Heart right ventricle (tissue), 16 donors: ENCODE measurements around the gene PYROXD2. TPM values are rescaled to one million over a fixed set of nuclear protein-coding genes. Genes with fewer than 3 reads are reported as not detected.

ENCODE experiments used
- ATAC-seq, 8 donors: fragments of 200-7000 bp; cut with Tn5 transposase; one replicate each; pipeline ENCODE4 v1.9.1; 2020; ENCODE audit warnings: mild to moderate bottlenecking in 8 of 8, moderate library complexity in 8 of 8, moderate number of reproducible peaks in 1 of 8
- DNase-seq, 2 donors: peaks; one replicate each; pipeline ENCODE4 v3.0.0-alpha.2; 2020
- H3K27ac ChIP-seq, 10 donors: fragments of 200-600 bp; sonication (generic) in 2 of 10; one replicate each; pipeline versions ENCODE4 v1.5.0 to v1.8.0; 2020 to 2022; ENCODE audit warnings: mild to moderate bottlenecking in 3 of 10
- H3K27me3 ChIP-seq, 7 donors: fragments of 200-600 bp; one replicate each; pipeline ENCODE4 v1.8.0; 2021 to 2022; ENCODE audit warnings: mild to moderate bottlenecking in 2 of 7
- H3K36me3 ChIP-seq, 9 donors: fragments of 200-600 bp; sonication (generic) in 1 of 9; one replicate each; pipeline versions ENCODE4 v1.5.0 to v1.8.0; 2020 to 2022; ENCODE audit warnings: mild to moderate bottlenecking in 2 of 9
- H3K4me1 ChIP-seq, 9 donors: fragments of 200-600 bp; sonication (generic) in 1 of 9; one replicate each; pipeline versions ENCODE4 v1.5.0 to v1.8.0; 2020 to 2022; ENCODE audit warnings: mild to moderate bottlenecking in 4 of 9
- H3K4me3 ChIP-seq, 10 donors: fragments of 200-600 bp; sonication (generic) in 2 of 10; one replicate each; pipeline versions ENCODE4 v1.5.0 to v1.8.0; 2020 to 2022; ENCODE audit warnings: mild to moderate bottlenecking in 7 of 10, moderate library complexity in 2 of 10
- H3K9me3 ChIP-seq, 11 donors: fragments of 200-600 bp in 10 of 11; sonication (generic) in 2 of 11; one replicate each; pipeline versions ENCODE4 v1.5.0 to v1.8.0; 2013 to 2022; ENCODE audit warnings: mild to moderate bottlenecking in 2 of 11, control low read depth in 1 of 11, moderate library complexity in 1 of 11
- CTCF ChIP-seq, 9 donors: fragments of 200-600 bp; sonication (generic) in 2 of 9; IDR thresholded peaks; one replicate each; pipeline versions ENCODE4 v1.5.0 to v1.8.0; 2021 to 2022; ENCODE audit warnings: antibody characterized with exemption in 9 of 9, mild to moderate bottlenecking in 5 of 9, moderate library complexity in 1 of 9
- WGBS, 2 donors: extraction: QIAGEN DNeasy Blood & Tissue Kit; methylation state at CpG; one replicate each; pipeline ENCODE4 v1.1.7; 2013; ENCODE audit warnings: inconsistent platforms in 1 of 2; 5-methylcytosine and 5-hydroxymethylcytosine counted together
- intact Hi-C, 10 donors: fragments of 100-400 bp; cut with DNase I; formaldehyde crosslinking; loops; one replicate each; pipeline versions ENCODE4 v1.11.1 to v1.14.2; 2022
- polyA plus RNA-seq, 2 donors: library from polyadenylated mRNA; stranded (reverse); fragments of 200-250 nt; gene quantifications; one replicate each; pipeline ENCODE4 v1.2.3, GENCODE V29; 2013
- total RNA-seq, 10 donors: library from RNA; stranded (reverse); fragmentation: NEBNext Ultra II Directional in 3 of 10; extraction: Animal tissue kit (Norgen Biotek cat#: 25700) in 3 of 10; gene quantifications; one replicate each; pipeline versions ENCODE4 v1.2.1 to v1.2.4, GENCODE V29; 2021 to 2023
- donor health status: Arrhythmogenic right ventricular cardiomyopathy.
- donor health status: ischemic (EF 13 %, LVEDD 7.1; RV severe dilation, severe dysfunction).
- donor health status: healthy with polysubstance abuse.
- donor health status: DM: no; HTN: yes; CAD: no.
- donor health status: DM: no; HTN: no; CAD: no.
- donor health status: ischemic (EF 25% LVEDD 6.9; RV normal size, moderate dysfunction).
- donor health status: ischemic (EF 25% LVEDD 5.7; RV mildly dilated, moderate dysfunction).
- donor health status: healthy.
- donor health status: DM: yes; HTN: yes; CAD: no.
- donor health status: Ischemic cardiomyopathy.
- donor health status: ischemic (EF 35%, LVEDD 5.7; RV mildly dilated, moderate dysfunction).
- donor health status: nonischemic (EF 11% LVEDD 7.7; RV severe dilation, severe dysfunction).
- donor health status: DM: yes; HTN: yes; CAD: no.
- donor health status: PGD.
- donor health status: ischemic (EF 29% LVEDD 5.4; RV normal size, mild dysfunction).
- donor health status: nonischemic (EF 23%, LVEDD 6.1; RV moderate dilation, normal function).

Gene PYROXD2
- total and polyA plus RNA-seq, 12 donors: 3.1 to 31.2 (median 13.9) TPM

GRCh38 chr10:98417481-98417959 is 2.5 kb upstream of the PYROXD2 start:
- intact Hi-C loops: loop anchor here in 2 of 10 donors (5.0 to 10.0 kb wide), 2 partner anchors 75 to 153 kb away; partner anchors contain the start of gene LOXL4 (in 2 of the 2)
- Histone ChIP-seq H3K4me3 (no peak overlapping the region), H3K27ac (no peak overlapping the region), H3K27me3 (no peaks in the 10 kb centered on the region), H3K9me3 (no peaks in the 10 kb centered on the region), H3K4me1 (peaks cover 14 to 37% (median 24%) of the 10 kb centered on the region in 9 donors), H3K36me3 (peaks cover 0 to 64% (median 35%) of the 10 kb centered on the region in 9 donors)
- no peak for TF ChIP-seq CTCF (IDR thresholded peaks at IDR 0.05)
- WGBS, 2 donors: 94 to 97% methylated on average over 19 of the region's 19 CpGs
- DNase-seq: no peak
- no peak for ATAC-seq

GRCh38 chr10:98416606-98417388 is 1.8 kb upstream of the PYROXD2 start:
- H3K36me3 ChIP-seq: peaks cover 0 to 57% (median 30%) of the 10 kb centered on the region in 9 donors
- 87 to 90% methylated on average over 18 of the region's 18 CpGs for WGBS, 2 donors

GRCh38 chr10:98415731-98416119 is 743 bp upstream of the PYROXD2 start:
- Histone ChIP-seq H3K27ac (peak overlapping the region in 9 of 10 donors; percentile 73 to 92 (median 85)), H3K4me3 (no peak overlapping the region), H3K36me3 (peaks cover 0 to 48% (median 30%) of the 10 kb centered on the region in 9 donors), H3K27me3 (no peaks in the 10 kb centered on the region), H3K4me1 (peaks cover 16 to 52% (median 36%) of the 10 kb centered on the region in 9 donors), H3K9me3 (no peaks in the 10 kb centered on the region)
- 48 to 56% methylated on average over 8 of the region's 8 CpGs for WGBS, 2 donors
- intact Hi-C loops: loop anchor here in 2 of 10 donors (5.0 to 10.0 kb wide), 2 partner anchors 73 to 151 kb away; partner anchors contain the start of gene LOXL4 (in 2 of the 2)
- no peak for TF ChIP-seq CTCF (IDR thresholded peaks at IDR 0.05)
- peak in 1 of 2 donors; percentile 43 for DNase-seq
- ATAC-seq: peak in 3 of 8 donors; percentile 2 to 18 (median 4)

More at GRCh38 chr10:98416606-98417388, 1.8 kb upstream of the PYROXD2 start:
- H3K27me3 ChIP-seq: no peaks in the 10 kb centered on the region
- ATAC-seq: no peak
- TF ChIP-seq CTCF (IDR thresholded peaks at IDR 0.05): no peak
- H3K4me3 ChIP-seq: no peak overlapping the region
- DNase-seq: no peak
- no peak overlapping the region for H3K27ac ChIP-seq
- no peaks in the 10 kb centered on the region for H3K9me3 ChIP-seq
- H3K4me1 ChIP-seq: peaks cover 16 to 44% (median 28%) of the 10 kb centered on the region in 9 donors
- intact Hi-C loops: loop anchor here in 2 of 10 donors (5.0 to 10.0 kb wide), 2 partner anchors 74 to 152 kb away; partner anchors contain the start of gene LOXL4 (in 2 of the 2)

GRCh38 chr10:98414578-98414931 is 427 bp downstream of the PYROXD2 start:
- Histone ChIP-seq H3K4me3 (peak overlapping the region; percentile 37 to 73 (median 64)), H3K27me3 (no peaks in the 10 kb centered on the region), H3K4me1 (peaks cover 16 to 48% (median 35%) of the 10 kb centered on the region in 9 donors), H3K36me3 (peaks cover 0 to 40% (median 21%) of the 10 kb centered on the region in 9 donors), H3K9me3 (no peaks in the 10 kb centered on the region), H3K27ac (peak overlapping the region; percentile 60 to 92 (median 84))
- TF ChIP-seq CTCF (IDR thresholded peaks at IDR 0.05): no peak
- no peak for DNase-seq
- intact Hi-C loops: loop anchor here in 3 of 10 donors (1.0 to 10.0 kb wide), 3 partner anchors 32 to 150 kb away; partner anchors contain the start of genes LOXL4 (in 2 of the 3) and HPS1 (in 1 of the 3)
- peak in 2 of 8 donors; percentile 2 to 5 for ATAC-seq
- 40 to 49% methylated on average over 3 of the region's 3 CpGs for WGBS, 2 donors
